Glomerular endothelial cell (primary cell): ENCODE measurements around the gene DHX35. TPM values are rescaled to one million over a fixed set of nuclear protein-coding genes. Genes with fewer than 3 reads are reported as not detected.
"Not testable (repeated sequence)": the region's sequence is repeated elsewhere in the genome, so short reads cannot be mapped to it uniquely, and the experiment has no call there.

Experiments
- DNase-seq: peaks from one replicate; pipeline ENCODE4 v3.0.0-alpha.2; 2011; ENCODE audit warnings: low read depth, low spot score; ENCODE audit errors: extremely low read depth
- total RNA-seq: library from RNA; depleted of rRNA; stranded (reverse); fragments of >200 nt; gene quantifications from 2 replicates; pipeline ENCODE4 v1.2.3, GENCODE V29; 2015

DHX35 gene
- total RNA-seq, 1 donor from 2014 or later, result 9.0 TPM

DNA sequence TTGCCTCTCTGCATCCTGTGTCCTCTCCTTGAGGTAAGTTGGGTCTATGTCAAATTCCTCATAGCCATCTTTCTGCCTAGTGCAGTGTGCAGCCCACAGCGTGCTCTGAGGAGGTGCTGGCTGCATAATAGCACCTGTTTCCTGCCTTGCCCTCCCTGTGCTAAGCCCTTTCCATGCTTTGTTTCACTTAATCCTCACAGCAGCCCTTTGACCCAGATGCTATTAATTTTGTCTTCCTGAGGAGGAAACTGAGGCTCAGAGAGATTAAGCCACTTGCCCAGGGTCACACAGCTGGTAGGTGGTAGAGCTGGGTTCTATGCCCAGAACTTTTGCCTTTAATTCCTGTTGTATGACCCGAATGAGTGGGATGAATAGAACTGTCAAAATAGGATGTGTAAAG lies 22.5 kb upstream of the DHX35 start:
- DNase-seq, result no peak

DNA sequence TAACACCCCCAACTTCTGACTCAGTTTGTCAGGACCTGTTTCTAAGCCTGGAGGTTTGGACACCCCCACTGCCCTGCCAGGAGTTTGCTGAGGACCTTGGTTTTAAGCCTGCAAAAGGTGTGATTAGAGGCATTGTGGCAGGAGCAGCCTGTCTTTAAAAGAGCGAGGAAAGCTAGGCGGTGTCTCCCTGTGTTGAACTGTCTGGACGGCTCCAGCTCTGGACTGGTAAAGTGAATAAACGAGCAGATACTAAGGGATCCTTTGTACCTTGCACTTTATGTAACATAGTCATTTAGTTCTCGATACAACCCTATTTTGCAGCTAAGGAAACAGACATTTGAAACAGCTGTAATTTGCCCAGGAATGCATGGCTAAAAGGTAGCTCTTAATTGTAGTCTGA lies 21.5 kb upstream of the DHX35 start:
- no peak for DNase-seq

DNA sequence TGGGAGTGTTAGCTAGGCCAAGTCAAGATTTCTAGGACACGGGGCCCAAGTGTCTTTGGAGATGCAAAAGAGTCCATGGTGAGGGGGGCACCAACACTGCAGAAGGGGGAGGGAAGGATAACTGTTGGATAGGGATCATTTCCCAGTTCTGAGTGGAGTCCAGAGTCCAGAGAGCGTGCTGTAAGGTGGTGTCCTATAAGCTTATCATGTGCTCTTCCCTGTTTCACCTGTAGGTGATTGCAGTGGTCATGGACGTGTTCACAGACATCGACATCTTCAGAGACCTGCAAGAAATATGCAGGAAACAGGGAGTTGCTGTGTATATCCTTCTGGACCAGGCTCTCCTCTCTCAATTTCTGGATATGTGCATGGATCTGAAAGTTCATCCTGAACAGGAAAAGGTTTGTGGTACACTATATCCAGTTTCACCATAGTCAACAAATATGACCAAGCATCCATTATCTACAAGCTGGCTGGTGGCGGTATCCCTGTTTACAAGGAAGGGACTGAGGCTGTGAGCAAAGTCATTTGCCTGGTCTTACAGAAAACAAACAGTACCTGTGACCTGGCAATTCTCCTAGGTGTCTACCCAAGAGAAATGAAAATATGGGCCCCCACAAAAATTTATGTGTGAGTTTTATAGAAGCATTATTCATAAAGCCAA lies 20.3 kb upstream of the DHX35 start:
- no peak for DNase-seq

DNA sequence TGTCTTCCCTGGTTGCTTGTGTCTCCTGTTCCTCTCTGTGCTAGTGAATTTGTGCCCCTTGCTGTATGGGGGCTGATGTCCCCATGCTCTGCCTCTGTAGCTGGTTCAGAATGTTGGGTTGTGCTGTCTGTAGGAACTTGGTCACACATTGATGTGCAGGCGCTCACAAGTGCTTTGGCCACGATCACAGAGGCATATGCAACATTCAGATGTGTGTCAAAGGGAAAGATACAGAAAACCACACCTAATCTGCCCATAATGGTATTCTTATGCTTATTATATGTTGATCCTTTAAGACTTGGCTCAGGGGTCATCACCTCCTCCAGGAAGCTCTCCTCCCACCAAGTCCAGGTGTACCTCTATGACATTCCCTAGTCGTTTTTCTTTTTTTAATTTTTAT lies 17.1 kb upstream of the DHX35 start:
- DNase-seq, result no peak

DNA sequence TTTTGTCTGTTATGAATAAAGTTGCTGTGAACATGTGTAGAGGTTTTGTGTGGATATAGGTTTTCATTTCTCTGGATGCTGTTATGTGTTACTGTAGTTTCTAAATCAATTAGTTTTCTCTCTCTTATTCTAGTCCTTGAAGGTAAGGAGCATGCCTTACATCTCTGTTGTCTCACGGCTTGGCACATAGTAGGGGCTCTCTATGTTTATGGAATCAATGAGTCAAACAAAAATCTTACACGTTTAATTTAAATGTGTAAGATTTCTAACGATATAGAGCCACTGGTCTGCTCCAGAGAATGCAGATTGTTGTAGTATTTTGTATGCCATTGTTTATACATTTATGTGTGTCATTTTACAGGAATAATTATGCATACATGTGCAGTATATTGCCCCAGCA lies 15.3 kb upstream of the DHX35 start:
- DNase-seq, result no peak

DNA sequence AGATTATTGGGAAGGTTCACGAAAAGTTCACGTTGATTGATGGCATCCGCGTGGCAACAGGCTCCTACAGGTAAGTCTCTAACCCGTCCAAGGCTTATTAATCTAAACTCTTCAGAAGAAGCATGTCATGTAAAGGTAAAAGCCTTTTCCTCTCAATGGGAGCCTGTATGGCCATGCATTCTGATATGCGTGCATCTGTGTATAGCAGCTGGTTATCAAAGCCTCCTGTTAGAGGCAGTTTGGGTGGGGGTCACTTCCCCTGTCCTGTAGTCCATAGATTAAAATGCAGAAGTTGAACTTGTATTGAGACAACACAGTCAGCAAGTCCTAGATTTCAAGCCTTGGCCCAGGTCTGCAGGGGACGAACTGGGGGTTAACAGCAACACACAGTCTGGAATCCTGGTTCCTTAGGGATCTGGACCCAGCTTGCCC lies 14.2 kb upstream of the DHX35 start:
- DNase-seq, result no peak

DNA sequence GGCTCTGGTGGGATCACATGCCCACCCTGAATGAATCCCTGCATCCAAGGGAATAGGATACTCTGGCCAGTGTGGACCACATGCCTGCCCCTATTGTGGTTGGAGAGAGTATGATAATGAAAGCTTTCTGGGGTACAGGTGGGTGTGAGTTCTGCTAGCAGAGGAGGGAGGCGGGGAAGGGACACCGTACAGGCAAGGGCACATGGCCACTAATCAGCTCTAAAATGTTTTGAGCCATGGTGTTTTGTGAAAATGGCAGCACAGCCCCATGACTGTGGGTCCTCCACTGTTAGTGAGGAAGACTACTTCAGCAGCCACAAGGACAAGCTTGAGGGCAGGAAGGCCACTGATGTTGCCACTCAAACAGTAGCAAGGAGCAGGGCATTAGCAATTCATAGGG lies 11.9 kb upstream of the DHX35 start:
- no peak for DNase-seq

DNA sequence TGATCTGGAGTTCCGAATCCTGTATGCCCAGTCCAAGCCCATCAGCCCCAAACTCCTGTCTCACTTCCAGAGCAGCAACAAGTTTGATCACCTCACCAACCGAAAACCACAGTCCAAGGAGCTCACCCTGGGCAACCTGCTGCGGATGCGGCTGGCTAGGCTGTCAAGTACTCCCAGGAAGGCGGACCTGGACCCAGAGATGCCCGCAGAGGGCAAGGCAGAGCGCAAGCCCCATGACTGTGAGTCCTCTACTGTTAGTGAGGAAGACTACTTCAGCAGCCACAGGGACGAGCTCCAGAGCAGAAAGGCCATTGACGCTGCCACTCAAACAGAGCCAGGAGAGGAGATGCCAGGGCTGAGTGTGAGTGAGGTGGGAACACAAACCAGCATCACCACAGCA lies 10.5 kb upstream of the DHX35 start:
- DNase-seq, result no peak

DNA sequence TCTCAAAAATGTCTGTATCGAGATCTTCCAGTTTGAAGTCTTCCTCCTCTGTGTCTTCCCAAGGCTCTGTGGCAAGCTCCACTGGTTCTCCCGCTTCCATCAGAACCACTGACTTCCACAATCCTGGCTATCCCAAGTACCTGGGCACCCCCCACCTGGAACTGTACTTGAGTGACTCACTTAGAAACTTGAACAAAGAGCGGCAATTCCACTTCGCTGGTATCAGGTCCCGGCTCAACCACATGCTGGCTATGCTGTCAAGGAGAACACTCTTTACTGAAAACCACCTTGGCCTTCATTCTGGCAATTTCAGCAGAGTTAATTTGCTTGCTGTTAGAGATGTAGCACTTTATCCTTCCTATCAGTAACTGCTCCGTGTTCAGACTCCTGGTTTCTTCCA lies 10.0 kb upstream of the DHX35 start:
- no peak for DNase-seq

DNA sequence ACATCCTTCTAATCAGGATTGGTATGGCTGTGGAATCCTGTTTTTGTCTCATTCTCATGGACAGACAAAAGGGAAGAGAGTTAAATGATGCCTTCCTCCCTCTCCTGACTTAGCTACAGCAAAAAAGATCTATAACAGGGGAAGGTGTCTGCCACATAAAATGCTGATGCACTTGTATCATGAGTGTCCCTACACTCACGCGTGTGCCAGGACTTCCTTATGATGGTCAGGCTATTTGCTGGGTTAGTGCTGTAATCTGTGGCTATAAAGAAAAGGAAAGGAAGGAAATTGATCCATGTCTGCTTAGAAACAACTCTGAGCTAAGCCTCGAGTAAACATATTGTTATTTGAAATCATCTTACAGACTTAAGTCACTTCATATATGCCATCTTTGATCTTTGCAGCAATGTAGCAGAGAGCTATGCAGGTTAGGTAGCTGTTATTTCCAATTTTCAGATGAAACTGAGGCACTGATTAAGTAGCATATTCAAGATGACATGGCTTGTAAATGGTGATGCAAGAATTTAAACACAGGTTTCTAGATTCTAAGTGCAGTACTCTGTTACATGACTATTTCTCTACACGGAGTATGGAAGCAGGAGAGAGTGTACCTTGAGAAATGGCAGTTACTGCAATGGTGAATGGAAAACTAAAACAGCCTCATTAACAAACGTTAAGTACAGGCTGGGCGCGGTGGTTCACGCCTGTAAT lies 8.4 kb upstream of the DHX35 start:
- no peak for DNase-seq

DNA sequence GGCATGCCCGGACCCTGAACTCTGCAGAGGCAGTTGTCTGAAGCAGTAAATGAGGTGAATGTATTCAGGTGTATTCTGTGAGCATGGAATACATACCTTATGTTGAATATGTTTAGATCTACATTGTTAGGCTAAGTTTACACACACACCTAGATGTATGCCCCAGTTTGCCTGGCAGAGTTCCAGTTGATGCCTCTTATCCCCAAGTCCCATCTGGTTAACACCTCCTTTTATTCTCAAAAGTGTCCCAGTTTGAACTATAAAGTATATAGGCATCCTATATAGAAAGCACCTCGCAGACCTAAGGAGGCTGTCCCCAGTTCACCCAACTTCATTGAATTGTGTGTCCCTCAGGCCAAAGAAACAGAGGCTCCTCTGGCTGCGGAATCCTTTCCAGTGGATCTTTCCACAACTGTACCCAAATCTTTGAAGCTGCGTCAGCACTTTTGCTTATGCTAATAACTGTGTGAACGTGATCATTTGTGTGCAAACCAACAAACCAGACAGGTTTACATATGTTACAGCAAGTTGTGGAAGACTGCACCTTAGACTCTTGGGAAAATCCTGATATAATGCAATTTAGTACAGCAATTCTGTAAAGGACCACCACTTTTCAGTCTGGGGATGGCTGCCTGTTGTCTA lies 4.8 kb upstream of the DHX35 start:
- no peak for DNase-seq

DNA sequence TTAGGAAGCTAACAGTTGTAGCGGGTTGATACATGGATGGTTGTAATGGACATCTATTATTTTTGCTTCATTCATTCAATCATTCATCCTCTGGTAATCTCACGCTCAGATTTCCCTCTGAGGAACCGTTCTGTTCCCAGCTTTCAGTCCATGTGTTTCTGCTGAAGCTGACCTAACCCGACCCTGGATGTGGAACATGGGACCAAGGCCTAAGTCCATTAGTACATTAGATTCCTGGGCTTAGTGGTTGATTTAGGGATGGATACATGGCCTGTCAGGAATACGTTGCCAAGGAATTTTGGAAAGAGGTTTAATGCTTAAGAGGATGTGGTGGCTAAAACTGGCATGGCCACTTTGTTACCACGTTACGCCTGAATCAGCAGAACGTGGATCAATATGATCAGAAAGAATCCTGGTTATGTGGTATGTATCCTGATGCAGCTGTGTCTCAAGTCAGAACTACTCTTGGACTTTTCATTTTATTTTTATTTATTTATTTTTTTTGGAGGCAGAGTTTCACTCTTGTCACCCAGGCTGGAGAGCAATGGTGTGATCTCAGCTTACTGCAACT lies 4.1 kb upstream of the DHX35 start:
- no peak for DNase-seq

DNA sequence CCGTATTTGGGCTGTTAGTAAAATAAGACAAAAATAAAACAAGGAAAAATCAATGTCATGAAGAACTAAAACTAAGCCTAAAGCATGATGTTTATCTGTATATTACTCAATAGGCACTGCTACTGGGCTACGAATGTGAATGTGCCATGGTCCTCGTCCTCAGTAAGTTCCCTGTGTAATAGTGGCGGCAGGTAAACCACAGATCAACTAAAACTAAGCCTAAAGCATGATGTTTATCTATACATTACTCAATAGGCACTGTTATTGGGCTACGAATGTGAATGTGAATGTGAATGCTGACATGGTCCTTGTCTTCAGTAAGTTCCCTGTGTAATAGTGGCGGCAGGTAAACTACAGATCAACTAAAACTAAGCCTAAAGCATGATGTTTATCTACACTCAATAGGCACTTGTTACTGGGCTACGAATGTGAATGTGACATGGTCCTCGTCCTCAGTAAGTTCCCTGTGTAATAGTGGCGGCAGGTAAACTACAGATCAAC lies 1.9 kb upstream of the DHX35 start:
- DNase-seq, result not testable (repeated sequence)

DNA sequence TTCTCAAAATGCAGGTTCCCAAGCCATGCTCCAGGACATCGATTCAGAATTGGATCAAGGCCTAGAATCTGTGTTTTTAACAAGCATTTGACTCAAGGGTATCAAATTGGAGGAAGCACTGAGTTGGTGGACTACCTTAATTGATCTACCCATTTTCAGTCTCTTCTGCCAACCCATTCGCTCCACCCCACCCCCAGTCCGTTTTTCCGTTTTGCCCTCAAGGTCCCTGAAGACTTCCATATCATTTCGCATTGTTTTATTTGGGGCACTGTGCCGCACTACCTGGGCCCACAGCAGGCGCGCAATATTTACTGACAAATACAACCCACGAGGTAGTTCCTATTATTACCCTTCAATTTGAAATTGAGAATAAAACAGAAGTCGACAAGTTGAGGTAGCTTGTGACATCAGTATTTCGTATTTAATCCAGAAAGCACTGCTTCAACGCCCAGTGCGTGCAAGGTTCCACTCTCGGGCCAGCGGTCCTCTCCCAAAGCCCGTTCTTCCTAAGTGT lies 557 bp upstream of the DHX35 start:
- DNase-seq, result no peak

DNA sequence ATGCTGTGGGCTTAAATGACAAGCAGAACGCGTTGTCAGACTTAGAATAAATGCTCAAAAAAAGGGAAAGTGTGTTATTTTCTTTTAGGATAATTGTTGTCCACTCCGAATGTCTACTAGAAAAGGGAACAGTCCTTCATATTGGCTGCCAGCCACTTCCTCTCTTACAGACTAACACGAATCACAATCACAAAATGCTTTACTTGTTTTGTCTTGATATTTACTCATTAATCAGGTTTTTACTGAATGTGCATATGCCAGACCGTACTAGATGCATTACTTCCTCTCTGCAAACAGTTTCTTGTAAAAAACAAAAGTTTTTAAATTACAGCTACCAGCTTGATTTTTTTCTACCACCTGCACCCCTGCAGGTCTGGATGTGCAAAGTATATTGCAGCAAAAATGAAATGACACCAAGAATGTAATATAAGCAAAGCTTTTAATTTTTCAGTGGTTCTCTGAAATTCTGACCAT lies 821 bp downstream of the DHX35 start:
- DNase-seq, result no peak

DNA sequence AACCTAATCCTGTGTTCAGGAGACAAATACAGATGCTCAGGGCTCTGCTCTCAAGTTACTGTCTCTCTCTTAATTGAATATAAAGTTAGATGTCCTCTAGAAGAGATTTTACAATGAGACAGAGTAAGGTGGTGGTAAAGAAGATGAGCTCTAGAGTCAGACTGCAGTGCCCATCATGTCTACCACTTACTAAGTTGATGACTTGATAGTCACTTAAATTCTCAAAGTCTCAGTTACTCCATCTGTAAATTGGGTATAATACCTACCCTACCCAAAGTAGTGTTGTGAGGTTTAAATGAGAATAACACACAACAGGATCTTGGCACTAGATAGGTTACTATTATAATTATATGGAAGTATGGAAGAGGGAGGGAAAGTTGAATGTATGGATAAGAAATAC lies 1.6 kb downstream of the DHX35 start:
- DNase-seq, result no peak

DNA sequence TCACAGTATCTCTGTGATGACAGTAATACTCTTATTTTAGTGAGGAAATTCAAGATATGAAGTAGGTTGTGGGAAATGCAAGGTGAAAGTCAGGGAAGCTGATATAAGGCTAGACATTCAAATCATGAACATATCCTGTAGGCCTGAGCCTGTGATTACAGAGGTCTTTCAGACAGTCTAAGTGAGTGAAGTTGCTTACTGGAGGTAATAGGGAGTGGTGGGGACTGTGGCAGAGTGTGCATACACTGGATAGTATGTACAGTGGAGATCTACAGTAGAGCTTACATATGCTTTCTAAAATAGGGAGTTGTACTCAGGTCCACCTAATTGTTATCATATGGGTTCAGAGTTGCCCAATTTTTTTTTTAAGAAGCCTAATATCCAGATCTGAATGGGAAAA lies 3.1 kb downstream of the DHX35 start:
- no peak for DNase-seq

DNA sequence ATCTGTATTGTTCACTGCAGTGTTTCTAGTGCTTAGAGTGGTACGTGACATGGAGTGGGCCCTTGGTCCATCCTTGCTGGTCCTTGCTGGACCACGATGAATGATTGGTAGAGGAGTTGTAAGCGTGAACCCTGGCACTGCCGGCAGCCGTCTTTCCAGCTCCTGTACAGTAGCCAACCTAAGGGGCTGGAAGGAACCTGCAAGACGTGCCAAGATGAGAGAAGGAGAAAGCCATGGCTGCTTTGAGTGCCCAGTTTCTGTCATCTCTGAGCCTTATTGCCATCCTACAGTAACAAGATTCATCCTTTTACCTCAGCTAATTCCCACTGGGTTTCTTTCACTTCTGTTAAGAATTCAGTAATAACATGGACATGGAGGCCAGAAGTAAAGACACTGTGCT lies 5.9 kb downstream of the DHX35 start:
- DNase-seq, result no peak

DNA sequence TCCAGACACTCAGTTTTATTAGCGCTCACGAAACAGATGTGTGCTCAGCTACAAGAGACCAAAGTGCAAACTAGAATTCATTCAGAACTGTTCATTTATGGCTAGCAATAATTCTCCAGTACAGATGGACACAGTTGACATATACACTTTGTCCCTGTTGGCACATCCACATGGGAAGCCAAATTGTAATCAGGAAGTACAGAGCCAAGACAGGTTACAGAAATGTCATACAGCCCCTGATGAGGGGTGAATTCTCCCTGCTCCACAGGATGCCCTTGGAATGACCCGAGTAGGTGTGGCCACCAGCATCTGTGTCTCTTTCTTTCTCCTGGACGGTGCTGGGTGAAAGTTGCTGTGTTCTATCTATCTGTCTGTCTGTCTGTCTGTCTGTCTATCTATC lies 7.6 kb downstream of the DHX35 start:
- no peak for DNase-seq

DNA sequence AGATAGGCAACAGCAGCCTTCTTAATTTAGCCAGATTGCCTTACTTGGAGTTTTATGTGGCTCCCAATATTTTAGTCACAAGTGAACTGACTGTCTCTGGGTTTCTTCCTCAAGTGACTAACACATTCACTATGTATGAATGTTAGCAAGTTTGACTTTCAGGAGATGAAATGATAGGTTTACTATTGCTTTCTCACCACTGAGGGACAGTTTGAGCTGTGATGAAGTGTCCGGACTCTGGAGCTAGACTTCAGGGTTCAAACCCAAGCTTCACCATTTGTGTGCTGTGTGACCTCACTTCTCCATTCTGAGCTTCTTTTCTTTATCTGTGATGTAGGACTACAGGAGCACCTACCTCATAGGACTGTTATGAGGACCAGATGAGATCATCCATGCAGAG lies 8.2 kb downstream of the DHX35 start:
- DNase-seq, result no peak

DNA sequence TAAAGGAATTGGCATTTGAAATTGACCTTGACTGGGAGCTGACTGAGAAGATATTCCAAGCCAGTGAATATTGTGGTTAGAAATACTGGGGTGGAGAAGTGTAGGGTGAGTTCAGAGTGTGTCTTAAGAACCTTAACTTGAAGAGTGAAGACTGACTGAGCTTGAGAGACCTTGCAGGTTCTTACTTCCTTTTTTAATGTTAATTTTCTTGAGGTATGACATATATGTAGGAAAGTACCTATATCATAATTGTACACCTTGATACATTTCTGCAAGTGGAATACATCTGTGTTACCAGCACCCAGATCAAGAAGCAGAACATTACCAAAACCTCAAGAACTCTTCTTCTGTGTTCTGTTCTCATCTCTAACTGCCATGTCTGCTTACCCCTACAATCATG lies 11.0 kb downstream of the DHX35 start:
- no peak for DNase-seq
